Smooth muscle cell (in vitro differentiated cells): ENCODE data around the gene HMX1. TPM values are rescaled to one million over a fixed set of nuclear protein-coding genes. Genes with fewer than 3 reads are reported as not detected.

ENCODE experiments used
- DNase-seq: peaks from one replicate; lab custom pipeline; 2025; ENCODE audit not compliant: unreplicated experiment; lab: John Stamatoyannopoulos, UW
- H2AFZ ChIP-seq: fragments of 200-600 bp; sonication (generic); 2 replicates; pipeline ENCODE4 v1.6.0; 2016; ENCODE audit warnings: antibody characterized with exemption, low read depth, mild to moderate bottlenecking
- H3F3A ChIP-seq: fragments of 200-600 bp; sonication (generic); 2 replicates; pipeline ENCODE4 v1.6.0; 2017; ENCODE audit warnings: antibody characterized with exemption, low read depth
- H3K27ac ChIP-seq: fragments of 200-600 bp; sonication (generic); 2 replicates; pipeline ENCODE4 v1.5.1; 2016; ENCODE audit warnings: low read depth, mild to moderate bottlenecking
- H3K27me3 ChIP-seq: fragments of 200-600 bp; sonication (generic); 2 replicates; pipeline ENCODE4 v1.6.1; 2016; ENCODE audit warnings: low read depth, mild to moderate bottlenecking
- H3K36me3 ChIP-seq: fragments of 200-600 bp; sonication (generic); 2 replicates; pipeline ENCODE4 v1.5.1; 2016; ENCODE audit warnings: low read depth
- H3K4me1 ChIP-seq: fragments of 200-600 bp; sonication (generic); 2 replicates; pipeline ENCODE4 v1.5.1; 2016; ENCODE audit warnings: low read depth
- H3K4me2 ChIP-seq: fragments of 200-600 bp; sonication (generic); 2 replicates; pipeline ENCODE4 v1.6.0; 2016; ENCODE audit warnings: mild to moderate bottlenecking
- H3K4me3 ChIP-seq: fragments of 200-600 bp; sonication (generic); 2 replicates; pipeline ENCODE4 v1.5.1; 2016; ENCODE audit warnings: mild to moderate bottlenecking
- H3K79me2 ChIP-seq: fragments of 200-600 bp; sonication (generic); 2 replicates; pipeline ENCODE4 v1.6.0; 2016; ENCODE audit warnings: low read depth, mild to moderate bottlenecking
- H3K9ac ChIP-seq: fragments of 200-600 bp; sonication (generic); 2 replicates; pipeline ENCODE4 v1.6.0; 2016; ENCODE audit warnings: low read depth
- H3K9me3 ChIP-seq: fragments of 200-600 bp; sonication (generic); replicated peaks from 2 replicates; pipeline ENCODE4 v1.5.1; 2016; ENCODE audit warnings: low read depth
- H4K20me1 ChIP-seq: fragments of 200-600 bp; sonication (generic); 2 replicates; pipeline ENCODE4 v1.6.0; 2016; ENCODE audit warnings: low read depth
- CTCF ChIP-seq: fragments of 200-600 bp; sonication (generic); IDR thresholded peaks from 2 replicates; pipeline ENCODE4 v1.5.1; 2017; ENCODE audit warnings: borderline replicate concordance, mild to moderate bottlenecking, antibody characterized with exemption; ENCODE audit not compliant: insufficient read depth, poor library complexity, severe bottlenecking
- WGBS: methylation state at CpG from one replicate; pipeline ENCODE4 v1.1.7; 2016; ENCODE audit warnings: low lambda C conversion rate; 5-methylcytosine and 5-hydroxymethylcytosine counted together
- polyA plus RNA-seq: library from polyadenylated mRNA; unstranded; fragments of >200 nt; fragmentation: Nextera tagmentation; extraction: Ambion mirVana; gene quantifications from 2 replicates; pipeline ENCODE4 v1.2.1, GENCODE V29; 2016
- total RNA-seq: library from RNA; depleted of rRNA; stranded (reverse); fragments of >200 nt; gene quantifications from 2 replicates; pipeline ENCODE4 v1.2.3, GENCODE V29; 2014

HMX1 gene
- total and polyA plus RNA-seq, 2 experiments from 2014 or later, result not detected

- H3F3A ChIP-seq, result no peaks in the 10 kb centered on the region
- H3K27ac ChIP-seq, result no peak overlapping the region
- TF ChIP-seq CTCF, result no peak
- WGBS, result 82% methylated on average over 8 of the region's 8 CpGs
- H2AFZ ChIP-seq, result no peak overlapping the region
- no peak overlapping the region for H3K4me3 ChIP-seq
- no peak overlapping the region for H3K9ac ChIP-seq
- H3K4me2 ChIP-seq, result no peak overlapping the region
- H3K9me3 ChIP-seq, result no peaks in the 10 kb centered on the region
- H3K27me3 ChIP-seq, result peaks cover 35% of the 10 kb centered on the region
- H4K20me1 ChIP-seq, result no peaks in the 10 kb centered on the region
- no peak for DNase-seq
- H3K36me3 ChIP-seq, result no peaks in the 10 kb centered on the region
- no peaks in the 10 kb centered on the region for H3K4me1 ChIP-seq
- H3K79me2 ChIP-seq, result no peaks in the 10 kb centered on the region
Observed at GRCh38 chr4:8850830-8851188, 20.8 kb downstream of the HMX1 start.

- H3K27ac ChIP-seq, result no peak overlapping the region
- no peak overlapping the region for H3K4me2 ChIP-seq
- no peak for TF ChIP-seq CTCF
- peaks cover 29% of the 10 kb centered on the region for H3K27me3 ChIP-seq
- no peak overlapping the region for H3K4me3 ChIP-seq
- no peaks in the 10 kb centered on the region for H3K36me3 ChIP-seq
- H3K4me1 ChIP-seq, result no peaks in the 10 kb centered on the region
- no peaks in the 10 kb centered on the region for H3F3A ChIP-seq
- no peaks in the 10 kb centered on the region for H3K79me2 ChIP-seq
- H4K20me1 ChIP-seq, result no peaks in the 10 kb centered on the region
- H3K9ac ChIP-seq, result no peak overlapping the region
- H2AFZ ChIP-seq, result no peak overlapping the region
- no peak for DNase-seq
- 93% methylated on average over 21 of the region's 23 CpGs for WGBS
- H3K9me3 ChIP-seq, result no peaks in the 10 kb centered on the region
Observed at GRCh38 chr4:8850074-8850829, 21.4 kb downstream of the HMX1 start.

GRCh38 chr4:8849266-8850073 lies 22.2 kb downstream of the HMX1 start:
- H3K27me3 ChIP-seq, result peaks cover 21% of the 10 kb centered on the region
- WGBS, result 86% methylated on average over 18 of the region's 18 CpGs

More at GRCh38 chr4:8849266-8850073, 22.2 kb downstream of the HMX1 start:
- Histone ChIP-seq H3K79me2 (no peaks in the 10 kb centered on the region), H3K36me3 (no peaks in the 10 kb centered on the region), H3K4me3 (no peak overlapping the region), H3K9ac (no peak overlapping the region), H3K9me3 (no peaks in the 10 kb centered on the region), H3F3A (no peaks in the 10 kb centered on the region), H3K4me1 (no peaks in the 10 kb centered on the region), H3K27ac (no peak overlapping the region), H4K20me1 (no peaks in the 10 kb centered on the region), H3K4me2 (no peak overlapping the region), H2AFZ (no peak overlapping the region)
- no peak for DNase-seq
- no peak for TF ChIP-seq CTCF
